Measurements from ENCODE around the gene SLC6A13.
"Not testable (repeated sequence)": the region's sequence is repeated elsewhere in the genome, so short reads cannot be mapped to it uniquely, and the experiment has no call there.

Gene SLC6A13

DNA sequence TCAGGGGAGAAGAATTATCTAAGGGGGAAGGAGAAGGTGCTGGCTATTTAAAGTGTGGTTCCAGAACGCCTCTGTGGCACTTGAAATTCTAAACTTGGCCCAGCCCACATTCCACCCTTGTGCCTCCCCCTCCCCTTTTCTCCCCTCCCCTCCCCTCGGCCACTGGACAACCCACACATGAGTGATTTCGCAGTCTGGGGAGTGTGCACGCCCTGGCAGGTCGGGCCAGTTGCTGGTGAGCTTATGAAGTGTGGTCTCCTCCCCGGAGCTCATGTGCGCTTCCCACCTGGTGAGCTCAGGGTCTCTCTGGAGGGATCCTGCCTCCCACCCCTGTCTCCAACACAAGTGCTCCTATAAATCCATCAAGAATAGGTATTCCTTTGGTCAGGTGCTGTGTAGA, at the start of gene SLC6A13:
TSS of gene SLC6A13 (minus strand) at position 20 of the 400 bp plus-strand sequence. CDS start 2,784 bp downstream, outside the sequence.
- no peak for DNase-seq

DNA sequence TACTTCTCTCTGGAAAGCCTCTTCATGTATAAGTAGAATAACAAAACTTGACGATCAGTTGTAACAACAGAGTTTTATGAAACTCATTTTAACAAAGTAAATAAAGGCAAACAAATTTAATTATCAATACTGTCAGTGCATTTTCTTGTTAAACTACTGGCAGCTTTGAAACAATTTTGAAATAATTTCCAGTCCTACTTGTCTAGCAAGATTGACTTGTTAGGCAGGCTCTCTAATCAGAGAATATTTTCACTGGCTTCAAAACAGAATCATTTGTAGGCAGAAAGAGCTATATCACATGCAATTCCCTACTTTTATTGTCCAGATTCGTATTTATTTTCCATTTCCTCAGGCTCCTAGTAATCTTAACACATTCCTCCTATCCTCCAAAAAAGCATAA, 45.9 kb upstream of the SLC6A13 start:
- no peak for DNase-seq

DNA sequence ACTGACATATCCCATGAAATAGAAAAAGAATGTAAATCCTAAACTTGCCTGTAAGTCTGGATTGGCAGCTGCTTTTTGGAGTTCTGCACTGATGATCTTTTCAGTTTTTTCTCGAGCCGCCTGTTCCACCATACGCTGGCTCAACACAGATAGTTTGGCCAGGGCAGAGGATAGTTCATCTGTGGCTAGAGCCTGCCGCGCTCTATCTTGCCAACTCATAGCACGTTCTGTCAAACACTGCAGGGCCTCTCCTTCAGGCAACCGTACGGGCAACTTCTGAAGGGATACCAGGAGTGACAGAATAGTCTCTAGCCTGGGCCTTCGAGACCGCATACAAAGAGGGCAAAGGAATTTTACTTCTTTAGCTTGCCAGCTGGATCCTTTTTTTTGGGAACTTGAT, 44.8 kb upstream of the SLC6A13 start:
- DNase-seq = no peak

DNA sequence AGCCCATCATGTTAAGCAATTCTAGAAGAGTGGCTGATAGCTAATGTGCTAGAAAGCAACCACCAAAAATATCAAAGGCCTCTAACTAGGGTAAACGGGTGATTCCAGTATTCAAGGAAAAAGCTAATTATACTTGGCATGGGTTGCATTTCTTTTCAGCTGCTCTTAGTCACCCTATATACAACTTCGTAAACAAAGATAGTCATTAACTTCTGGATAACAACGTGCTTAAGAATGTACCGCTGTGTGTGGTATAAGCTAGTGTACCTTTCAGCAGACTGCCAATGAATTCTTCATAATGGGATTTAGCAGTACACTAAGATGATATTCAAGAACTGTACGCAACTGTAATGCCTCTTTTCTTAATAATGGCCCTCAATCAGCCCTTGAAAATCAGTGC, 42.2 kb upstream of the SLC6A13 start:
- DNase-seq = no peak

DNA sequence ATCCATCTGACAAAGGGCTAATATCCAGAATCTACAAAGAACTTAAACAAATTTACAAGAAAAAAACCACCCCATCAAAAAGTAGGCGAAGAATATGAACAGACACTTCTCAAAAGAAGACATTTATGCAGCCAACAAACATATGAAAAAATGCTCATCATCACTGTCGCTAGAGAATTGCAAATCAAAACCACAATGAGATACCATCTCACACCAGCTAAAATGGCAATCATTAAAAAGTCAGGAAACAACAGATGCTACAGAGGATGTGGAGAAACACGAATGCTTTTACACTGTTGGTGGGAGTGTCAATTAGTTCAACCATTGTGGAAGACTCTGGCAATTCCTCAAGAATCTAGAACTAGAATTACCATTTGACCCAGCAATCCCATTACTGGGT, 40.1 kb upstream of the SLC6A13 start:
- DNase-seq = not testable (repeated sequence)

DNA sequence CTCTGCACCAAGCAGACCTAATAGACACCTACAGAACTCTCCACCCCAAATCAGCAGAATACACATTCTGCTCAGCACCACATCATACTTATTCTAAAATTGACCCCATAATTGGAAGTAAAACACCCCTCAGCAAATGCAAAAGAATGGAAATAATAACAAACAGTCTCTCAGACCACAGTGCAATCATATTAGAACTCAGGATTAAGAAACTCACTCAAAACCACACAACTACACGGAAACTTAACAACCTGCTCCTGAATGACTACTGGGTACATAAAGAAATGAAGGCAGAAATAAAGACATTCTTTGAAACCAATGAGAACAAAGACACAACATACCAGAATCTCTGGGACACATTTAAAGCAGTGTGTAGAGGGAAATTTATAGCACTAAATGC, 37.5 kb upstream of the SLC6A13 start:
- DNase-seq = not testable (repeated sequence)

DNA sequence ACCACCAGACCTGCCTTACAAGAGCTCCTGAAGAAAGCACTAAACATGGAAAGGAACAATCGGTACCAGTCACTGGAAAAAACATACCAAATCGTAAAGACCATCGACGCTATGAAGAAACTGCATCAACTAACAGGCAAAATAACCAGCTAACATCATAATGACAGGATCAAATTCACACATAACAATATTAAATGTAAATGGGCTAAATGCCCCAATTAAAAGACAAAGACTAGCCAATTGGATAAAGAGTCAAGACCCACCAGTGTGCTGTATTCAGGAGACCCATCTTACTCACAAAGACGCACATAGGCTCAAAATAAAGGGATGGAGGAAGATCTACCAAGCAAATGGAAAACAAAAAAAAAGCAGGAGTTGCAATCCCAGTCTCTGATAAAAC, 36.9 kb upstream of the SLC6A13 start:
- DNase-seq = not testable (repeated sequence)

DNA sequence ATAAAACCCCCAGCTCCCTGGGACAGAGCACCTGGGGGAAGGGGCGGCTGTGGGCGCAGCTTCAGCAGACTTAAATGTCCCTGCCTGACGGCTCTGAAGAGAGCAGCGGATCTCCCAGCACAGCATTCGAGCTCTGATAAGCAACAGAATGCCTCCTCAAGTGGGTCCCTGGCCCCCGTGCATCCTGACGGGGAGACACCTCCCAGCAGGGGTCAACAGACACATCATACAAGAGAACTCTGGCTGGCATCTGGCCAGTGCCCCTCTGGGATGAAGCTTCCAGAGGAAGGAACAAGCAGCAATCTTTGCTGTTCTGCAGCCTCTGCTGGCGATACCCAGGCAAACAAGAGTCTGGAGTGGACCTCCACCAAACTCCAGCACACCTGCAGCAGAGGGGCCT, 35.4 kb upstream of the SLC6A13 start:
- not testable (repeated sequence) for DNase-seq

DNA sequence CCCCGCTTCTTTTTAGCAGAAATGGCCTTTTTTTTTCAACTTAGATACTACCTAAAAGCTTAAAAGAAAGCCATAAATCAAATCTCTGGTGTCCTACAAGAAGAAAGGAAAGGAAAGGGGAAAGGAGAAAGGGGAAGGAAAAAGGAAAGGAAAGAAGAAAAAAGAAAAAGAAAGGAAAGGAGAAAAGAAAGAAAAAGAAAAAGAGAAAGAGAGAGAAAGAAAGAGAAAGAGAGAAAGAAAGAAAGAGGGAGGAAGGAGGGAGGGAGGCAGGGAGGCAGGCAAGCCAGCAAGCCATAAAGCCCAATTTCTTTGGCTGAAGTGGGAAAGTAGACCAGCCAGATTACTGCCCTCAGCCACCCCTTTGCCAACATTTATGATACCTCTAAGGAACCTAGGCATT, 32.5 kb upstream of the SLC6A13 start:
- DNase-seq = no peak

DNA sequence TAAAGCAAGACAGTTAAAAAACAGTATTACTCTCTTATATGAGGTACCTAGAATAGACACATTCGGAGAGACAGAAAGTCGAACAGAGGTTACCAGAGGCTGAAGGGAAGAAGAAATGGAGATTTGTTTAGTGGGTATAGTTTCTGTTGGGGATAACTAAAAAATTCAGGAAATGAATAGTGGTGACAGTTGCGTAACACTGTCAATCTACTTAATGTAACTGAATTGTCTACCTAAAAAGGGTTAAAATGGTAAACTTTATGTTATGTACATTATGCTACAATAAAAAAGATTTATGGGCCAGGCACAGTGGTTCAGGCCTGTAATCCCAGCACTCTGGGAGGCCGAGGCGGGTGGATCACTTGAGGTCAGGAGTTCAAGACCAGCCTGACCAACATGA, 30.6 kb upstream of the SLC6A13 start:
- no peak for DNase-seq

DNA sequence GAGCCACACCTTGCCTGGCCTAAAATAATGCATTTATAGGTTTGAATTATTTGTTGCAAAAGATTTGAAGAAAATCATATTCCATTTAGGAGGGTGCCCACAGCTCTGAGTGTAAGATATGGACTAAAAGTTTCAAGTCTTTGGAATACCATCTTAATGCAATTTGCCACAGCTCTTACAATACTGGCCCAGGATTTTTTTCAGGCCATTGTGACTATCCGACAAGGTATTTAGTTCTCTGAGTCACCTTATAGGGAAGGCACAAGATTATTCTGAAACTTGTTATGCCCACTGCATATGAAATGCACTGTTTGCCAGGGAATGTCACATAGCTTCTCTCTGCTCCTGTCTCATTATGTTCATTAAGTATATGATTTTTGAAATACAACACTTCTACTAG, 29.6 kb upstream of the SLC6A13 start:
- DNase-seq = no peak

DNA sequence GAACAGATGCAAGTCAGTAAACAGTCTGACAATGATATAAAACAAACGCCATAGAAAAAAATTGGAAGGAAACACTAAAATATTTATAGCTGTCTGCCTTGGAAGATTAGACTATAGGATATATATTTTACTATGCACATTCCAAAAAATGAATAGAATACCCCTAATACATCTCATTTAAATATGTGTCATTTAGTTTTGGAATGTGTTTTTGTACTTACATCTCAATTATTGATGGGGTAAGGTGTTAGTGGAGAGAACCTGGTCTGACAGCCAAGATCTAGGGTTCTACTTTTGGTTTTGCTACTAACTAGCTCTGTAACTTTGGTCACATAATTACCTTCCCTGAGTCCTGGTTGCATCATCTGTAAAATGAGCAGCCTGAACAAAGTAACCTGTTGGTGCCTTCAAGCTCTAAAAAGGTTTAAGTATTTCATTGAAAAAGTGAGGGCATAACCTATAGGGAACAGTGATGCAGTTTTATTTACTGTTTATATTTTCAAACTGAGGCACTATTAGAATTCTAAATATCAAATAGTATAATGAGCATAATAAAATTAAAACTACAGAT, 28.6 kb upstream of the SLC6A13 start:
- no peak for DNase-seq

DNA sequence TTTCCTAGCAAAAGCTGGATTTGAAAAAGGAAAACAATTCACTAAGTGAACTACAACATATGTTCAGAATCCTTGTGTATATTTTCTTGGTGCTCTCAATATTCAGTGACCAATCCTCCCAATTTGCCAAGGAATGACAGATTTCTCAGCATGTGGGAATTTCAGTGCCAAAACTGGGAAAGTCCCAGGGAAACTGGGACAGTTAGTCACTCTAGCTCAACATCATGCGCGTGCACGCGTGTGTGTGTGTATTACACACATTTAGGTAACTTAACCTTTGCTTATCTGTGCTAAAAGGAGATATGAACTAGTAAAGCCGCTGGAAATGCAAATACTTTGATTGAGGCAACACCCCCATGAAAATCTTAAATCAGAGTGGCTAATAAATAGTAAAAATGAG, 26.1 kb upstream of the SLC6A13 start:
- no peak for DNase-seq

DNA sequence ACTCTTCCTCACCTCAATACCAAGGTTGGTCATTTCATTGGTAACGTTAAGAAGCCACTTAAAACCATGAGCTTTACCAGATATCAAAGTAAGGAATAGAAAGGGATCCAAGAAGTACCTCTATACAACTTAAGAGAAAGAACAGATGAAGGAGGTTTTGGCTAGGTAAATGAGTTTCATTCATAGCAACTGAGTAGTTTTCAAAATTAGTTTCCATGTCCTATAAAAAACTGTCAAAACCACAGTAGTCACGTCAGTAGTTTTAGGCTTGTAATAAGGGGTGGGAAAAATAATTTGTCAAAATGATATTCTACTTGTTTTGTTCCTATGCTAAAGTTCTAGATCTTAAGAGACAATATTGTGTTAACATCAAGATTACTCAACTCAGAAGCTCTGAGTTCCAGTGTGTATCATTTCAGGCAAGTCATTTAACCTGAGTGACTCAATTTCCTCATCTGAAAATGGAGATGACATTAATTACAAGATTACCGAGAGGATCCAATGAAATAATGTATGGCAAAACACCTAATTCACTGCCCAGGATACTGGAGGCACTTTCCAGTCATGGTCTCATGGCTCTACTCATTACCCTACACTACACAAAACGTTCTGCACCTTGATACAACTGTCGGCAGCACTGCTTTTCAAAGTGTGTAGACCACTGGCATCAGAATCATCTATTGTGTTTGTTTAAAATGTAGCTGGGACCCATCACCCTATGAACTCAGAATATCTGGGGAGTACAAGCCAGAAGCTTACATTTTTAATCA, 24.1 kb upstream of the SLC6A13 start:
- DNase-seq = no peak

DNA sequence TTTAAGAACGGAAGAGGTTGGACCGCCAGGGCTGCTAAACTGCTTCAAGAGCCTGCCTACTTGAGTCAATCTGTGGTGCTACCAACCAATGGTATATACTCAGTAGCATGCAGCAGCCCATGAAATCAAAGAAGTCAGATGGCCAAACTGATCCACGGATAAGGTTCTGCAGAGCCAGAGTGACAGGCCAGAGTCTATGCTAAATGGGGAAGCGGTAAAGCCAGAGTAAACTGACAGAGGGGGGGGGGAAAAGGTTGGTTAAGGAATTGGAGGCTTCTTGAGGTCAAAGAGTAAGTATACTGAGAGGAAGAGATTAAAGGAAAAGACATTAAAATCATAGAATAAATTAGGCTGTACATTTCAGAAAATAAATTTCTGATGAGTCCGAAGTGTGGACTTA, 15.4 kb upstream of the SLC6A13 start:
- no peak for DNase-seq

DNA sequence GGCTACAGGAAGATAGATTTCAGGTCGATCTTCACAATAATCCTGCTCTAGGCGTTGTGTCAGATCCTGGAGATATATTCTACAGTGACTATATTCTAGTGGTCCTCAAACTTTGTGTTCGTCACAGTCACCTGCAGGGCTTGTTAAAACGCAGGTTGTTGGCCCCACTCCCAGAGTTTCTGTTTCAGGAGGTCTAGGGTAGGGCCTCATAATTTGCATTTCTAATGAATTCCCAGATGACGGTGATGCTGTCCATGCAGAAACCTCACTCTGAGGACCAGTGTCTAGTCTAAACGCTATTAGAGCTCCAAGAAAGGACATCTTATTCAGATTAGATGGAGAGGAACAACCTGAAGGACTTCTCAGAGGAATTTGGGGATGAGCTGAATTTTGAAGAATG, 13.2 kb upstream of the SLC6A13 start:
- no peak for DNase-seq

DNA sequence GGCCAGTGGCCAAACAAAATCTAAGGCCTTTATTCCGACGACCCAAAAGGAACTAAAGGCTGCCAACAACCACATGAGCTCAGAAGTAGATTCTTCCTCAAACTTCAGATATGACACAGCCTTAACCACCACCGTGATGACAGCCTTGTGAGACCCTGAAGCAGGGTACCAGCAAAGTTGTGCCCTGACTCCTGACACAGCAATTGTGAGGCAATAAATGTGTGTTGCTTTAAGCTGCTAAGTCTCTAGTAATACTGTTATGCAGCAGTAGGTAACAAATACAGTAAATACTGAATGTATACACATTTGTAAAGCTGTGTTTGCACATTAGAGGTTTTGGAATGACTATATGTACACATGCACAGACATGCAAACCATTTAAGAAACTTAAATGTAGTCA, 10.7 kb upstream of the SLC6A13 start:
- no peak for DNase-seq

DNA sequence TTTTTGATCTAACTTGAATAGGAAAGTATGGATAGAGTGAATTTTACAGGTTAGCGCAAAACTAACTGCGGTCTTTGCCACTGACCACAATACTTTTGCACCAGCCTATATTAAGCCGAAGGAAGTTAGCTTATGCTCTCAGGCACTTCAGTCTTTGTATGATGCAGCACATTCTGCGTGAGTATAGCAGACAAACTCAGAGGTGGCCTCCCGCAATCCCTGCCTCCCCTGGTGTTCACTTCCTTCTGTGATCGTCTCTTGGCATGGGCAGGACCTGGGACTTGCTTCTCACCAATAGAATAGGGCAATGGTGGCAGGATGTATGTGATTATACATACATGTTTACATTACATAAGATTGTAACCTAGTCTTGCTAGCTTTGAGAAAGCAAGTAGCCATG, 10.3 kb upstream of the SLC6A13 start:
- DNase-seq = no peak

DNA sequence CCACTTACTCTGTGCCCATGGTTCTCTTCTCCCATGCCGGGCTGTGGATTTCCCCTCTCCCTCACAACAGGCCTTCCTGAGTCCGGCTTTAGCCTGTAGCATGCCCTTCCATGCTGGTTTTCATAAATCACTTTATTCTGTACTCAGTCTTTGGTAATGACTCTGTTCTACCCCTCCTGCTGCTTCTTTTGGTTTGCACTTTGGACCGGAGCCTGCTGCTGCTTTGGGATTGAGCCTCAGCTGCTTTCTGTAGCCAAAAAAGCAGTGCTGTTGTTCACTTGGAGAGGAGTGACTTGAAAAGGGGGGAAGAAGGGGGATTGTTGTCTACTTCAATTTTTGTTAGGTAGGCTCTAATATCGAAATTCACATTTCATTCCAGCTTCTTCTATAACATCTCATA, 8.5 kb upstream of the SLC6A13 start:
- DNase-seq = no peak

DNA sequence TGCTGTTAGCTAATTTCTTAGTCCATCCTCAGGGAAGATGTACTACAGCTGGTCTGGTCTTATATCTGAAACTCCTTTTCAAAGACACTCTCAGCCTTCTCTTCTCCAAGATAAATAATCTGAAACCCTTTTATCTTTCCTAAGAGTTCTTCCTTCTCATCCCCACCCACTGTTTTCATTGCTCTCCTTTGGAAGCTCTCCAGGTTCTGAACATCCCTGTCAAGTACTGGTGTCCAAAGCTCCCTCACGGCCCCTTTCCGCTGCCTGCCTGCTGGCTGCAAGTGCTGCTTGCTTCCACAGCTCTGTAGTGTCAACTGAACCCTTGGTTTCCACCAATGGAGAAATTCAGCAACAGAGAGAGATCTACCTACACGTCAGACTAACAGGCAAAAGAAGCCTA, 6.6 kb upstream of the SLC6A13 start:
- DNase-seq = no peak

DNA sequence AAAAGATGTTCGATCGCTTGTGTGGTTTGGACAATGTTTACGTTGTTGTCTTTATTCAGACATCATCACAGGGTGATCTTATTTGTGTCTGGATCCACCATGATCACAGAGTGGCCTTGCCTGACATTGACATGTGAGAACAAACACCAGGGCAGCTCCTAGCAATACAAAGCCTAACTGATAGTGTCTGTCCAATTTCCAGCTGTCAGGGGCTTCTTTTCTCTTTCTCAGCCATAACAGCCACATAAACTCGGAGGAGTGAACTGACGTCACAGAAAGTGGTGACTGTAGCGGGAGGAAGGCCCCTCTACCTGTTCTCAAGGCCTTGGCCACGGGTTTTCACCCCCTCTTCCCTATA, 5.8 kb upstream of the SLC6A13 start:
- no peak for DNase-seq

DNA sequence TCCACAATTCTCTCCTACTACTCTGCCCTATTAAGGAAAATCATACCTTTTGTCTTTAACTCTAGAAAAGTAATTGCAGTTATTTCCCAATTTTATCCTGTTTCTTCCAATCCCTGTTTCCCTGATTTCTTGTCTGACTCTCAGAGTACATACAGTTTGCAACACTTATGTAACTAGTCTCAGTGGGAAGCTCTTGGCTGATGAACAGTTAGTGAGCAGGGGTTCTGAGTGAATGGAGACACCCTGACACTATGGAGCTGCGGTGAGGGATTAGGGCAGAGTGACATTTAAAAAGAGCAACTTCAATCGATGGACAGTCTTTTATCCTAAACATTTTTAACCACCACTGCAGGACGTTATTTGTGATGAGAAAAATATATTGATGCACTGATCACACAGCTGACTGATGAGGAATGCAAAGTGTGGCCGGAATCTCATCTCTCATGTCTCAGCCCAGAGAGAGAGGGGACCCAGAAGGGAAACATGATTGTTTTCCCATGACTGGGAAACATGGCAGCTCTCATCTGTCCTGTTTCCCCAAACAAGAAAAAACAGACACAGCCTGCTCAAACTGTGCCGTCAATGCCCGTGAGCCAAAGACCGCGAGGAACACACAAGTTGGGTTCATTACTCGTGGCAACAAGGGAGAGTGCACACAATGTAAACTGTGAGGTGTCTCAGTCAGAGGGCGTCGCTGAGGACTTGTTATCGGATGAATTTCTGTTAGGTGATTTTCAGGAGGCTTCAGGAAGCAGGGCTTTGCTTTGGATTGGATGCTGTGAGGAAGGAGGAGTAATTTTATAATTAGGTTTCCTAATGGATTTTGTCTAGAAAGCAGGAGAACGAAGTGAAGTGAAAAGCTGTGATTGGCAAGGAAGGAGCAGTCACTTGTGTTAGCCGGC, 5.2 kb upstream of the SLC6A13 start:
- DNase-seq = no peak

DNA sequence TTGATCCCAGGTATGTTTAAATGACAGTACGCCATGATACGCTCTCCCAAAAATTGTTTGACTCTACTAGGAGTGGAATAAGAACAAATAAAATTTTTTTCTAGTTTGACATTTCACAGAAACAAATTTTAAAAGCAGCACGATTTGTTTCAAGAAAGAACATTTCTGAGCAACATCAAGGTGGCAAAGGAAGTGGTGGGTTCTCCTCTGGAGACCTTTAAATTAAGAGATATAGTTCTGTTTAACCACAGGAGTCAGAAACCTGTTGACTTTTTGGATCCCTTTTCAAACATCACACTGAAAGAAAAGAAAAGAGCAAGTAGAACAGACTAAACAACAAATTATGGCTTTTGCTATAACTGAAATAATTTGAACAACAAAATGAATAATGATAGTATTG, 2.5 kb upstream of the SLC6A13 start:
- DNase-seq = no peak

DNA sequence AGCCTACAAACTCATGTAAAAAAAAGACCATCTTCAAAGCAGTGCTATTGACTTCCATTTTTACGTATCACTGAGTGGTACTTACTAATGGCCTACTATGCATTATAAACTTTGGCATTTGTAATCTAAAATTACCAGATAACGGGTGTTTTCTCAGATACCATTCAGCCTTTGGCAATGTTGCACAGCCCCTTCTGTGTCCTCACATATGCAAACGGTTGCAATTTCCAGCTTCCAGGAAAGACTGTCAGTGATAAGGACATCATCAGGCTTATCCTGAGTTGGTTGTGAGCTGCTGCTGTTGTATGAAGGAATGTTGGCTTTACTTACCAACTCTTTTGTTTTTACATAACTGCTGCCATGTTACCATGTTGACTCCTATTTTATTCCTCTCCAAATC, 1.6 kb upstream of the SLC6A13 start:
- no peak for DNase-seq

Measured in SIG-M5 (cell line).